Tongue (tissue), 2 donors: ENCODE data around the gene TOLLIP. TPM values are rescaled to one million over a fixed set of nuclear protein-coding genes. Genes with fewer than 3 reads are reported as not detected.

Experiments
- DNase-seq: peaks from one replicate; pipeline ENCODE4 v3.0.0-alpha.2; 2015
- total RNA-seq: library from RNA; depleted of rRNA; stranded (reverse); fragments of >200 nt; gene quantifications from one replicate; pipeline ENCODE4 v1.2.3, GENCODE V29; 2014

TOLLIP gene
- total RNA-seq, 1 donor from 2014 or later: 32.7 TPM

GRCh38 chr11:1298695-1299492 lies 10.5 kb downstream of the TOLLIP start:
- DNase-seq: peak; percentile 72

- DNase-seq: no peak
Measured at GRCh38 chr11:1297576-1298473, 11.6 kb downstream of the TOLLIP start.

GRCh38 chr11:1297011-1297575 lies 12.3 kb downstream of the TOLLIP start:
- DNase-seq: no peak

GRCh38 chr11:1296287-1296686 lies 13.1 kb downstream of the TOLLIP start:
- no peak for DNase-seq

GRCh38 chr11:1295591-1295990 lies 13.8 kb downstream of the TOLLIP start:
- no peak for DNase-seq

GRCh38 chr11:1295086-1295485 lies 14.3 kb downstream of the TOLLIP start:
- no peak for DNase-seq

GRCh38 chr11:1293619-1294015 lies 15.8 kb downstream of the TOLLIP start:
- DNase-seq: peak; percentile 66

- DNase-seq: no peak
Measured at GRCh38 chr11:1292644-1293618, 16.5 kb downstream of the TOLLIP start.

- no peak for DNase-seq
Measured at GRCh38 chr11:1292018-1292643, 17.3 kb downstream of the TOLLIP start.

GRCh38 chr11:1291295-1292017 lies 18.0 kb downstream of the TOLLIP start:
- DNase-seq: no peak

- no peak for DNase-seq
Measured at GRCh38 chr11:1290052-1291040, 19.1 kb downstream of the TOLLIP start.

GRCh38 chr11:1289211-1289935 lies 20.1 kb downstream of the TOLLIP start:
- no peak for DNase-seq

GRCh38 chr11:1288426-1289151 lies 20.8 kb downstream of the TOLLIP start:
- no peak for DNase-seq

GRCh38 chr11:1287928-1288327 lies 21.5 kb downstream of the TOLLIP start:
- no peak for DNase-seq

GRCh38 chr11:1285876-1286275 lies 23.6 kb downstream of the TOLLIP start:
- DNase-seq: no peak

GRCh38 chr11:1285316-1285744 lies 24.1 kb downstream of the TOLLIP start:
- no peak for DNase-seq

- no peak for DNase-seq
Measured at GRCh38 chr11:1283906-1284305, 25.5 kb downstream of the TOLLIP start.

- no peak for DNase-seq
Measured at GRCh38 chr11:1283091-1283511, 26.3 kb downstream of the TOLLIP start.
